Measurements from ENCODE around the gene SSMEM1.
"Not testable (repeated sequence)": the region's sequence is repeated elsewhere in the genome, so short reads cannot be mapped to it uniquely, and the experiment has no call there.

The SSMEM1 gene, protein sequence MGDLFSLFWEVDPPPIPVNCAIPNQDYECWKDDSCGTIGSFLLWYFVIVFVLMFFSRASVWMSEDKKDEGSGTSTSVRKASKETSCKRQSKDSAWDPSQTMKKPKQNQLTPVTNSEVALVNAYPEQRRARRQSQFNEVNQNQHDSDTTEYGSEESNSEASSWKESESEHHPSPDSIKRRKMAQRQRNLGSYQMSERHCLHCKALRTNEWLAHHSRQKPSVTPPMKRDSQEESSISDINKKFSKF

DNA sequence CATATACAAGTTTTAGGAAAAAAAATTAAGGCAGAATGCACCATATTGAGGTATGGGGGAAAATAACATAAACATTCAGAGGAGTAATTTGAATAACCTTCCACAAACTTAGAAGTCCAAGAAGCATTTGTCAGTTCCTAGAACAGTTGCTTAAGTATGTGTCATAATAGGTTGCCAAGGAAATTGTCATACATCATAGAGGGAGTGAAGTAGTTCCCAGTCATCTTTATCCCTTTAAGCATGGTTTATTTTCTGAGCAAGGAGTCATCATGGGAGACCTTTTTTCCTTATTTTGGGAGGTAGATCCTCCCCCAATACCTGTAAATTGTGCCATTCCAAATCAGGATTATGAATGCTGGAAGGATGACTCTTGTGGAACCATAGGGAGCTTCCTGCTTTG lies at the start of gene SSMEM1:
Gene SSMEM1, plus strand, starts transcription at position 219 of the 400 bp plus-strand sequence. Its CDS starts 51 bp downstream, at position 270.
- no peak for DNase-seq (ENCODE audit: low spot score)

DNA sequence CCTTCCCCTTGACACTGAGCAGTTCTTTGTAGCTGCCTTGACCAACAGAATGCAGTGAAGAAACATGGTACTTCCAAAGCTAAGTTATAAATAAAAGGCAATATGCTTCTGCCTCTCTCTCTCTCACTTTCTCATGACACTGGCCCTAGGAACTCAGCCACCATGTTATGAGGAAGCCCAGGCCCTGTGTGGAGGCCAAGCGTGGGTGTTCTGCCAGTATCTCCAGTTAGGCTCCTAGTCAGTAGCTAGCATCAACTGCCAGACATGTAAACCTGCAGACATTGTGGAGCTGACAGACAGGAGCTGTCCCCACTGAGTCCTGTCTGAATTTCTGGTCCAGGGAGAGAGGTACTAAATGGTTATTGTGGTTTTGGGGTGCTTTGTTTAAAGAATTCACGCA lies 47.6 kb upstream of the SSMEM1 start:
- no peak for DNase-seq (ENCODE audit: low spot score)

- no peak for DNase-seq (ENCODE audit: low spot score)
These were observed 47.2 kb upstream of the SSMEM1 start for GRCh38 chr7:130160455-130160854.

DNA sequence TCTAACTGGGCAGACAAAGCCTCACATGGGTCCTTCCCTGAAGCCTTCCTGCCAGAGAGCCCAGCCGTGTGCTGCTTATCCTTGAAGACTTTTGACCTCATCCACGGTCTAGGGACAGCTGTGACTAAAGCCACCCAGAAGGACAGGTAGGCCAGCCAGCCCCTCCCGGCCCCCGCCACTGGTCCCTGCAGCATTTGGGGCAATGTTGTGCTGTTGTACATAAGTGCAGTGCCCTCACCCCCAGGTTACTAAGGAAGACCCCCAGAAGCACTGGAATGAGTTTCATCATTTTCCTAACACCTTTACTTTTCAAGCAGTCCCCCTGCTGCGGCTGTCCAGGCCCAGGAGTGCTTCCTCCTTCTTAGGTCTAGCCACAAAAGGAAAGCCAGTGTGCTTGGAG lies 45.5 kb upstream of the SSMEM1 start:
- no peak for DNase-seq (ENCODE audit: low spot score)

GRCh38 chr7:130174237-130174959 lies 33.3 kb upstream of the SSMEM1 start:
- DNase-seq (ENCODE audit: low spot score) = no peak

DNA sequence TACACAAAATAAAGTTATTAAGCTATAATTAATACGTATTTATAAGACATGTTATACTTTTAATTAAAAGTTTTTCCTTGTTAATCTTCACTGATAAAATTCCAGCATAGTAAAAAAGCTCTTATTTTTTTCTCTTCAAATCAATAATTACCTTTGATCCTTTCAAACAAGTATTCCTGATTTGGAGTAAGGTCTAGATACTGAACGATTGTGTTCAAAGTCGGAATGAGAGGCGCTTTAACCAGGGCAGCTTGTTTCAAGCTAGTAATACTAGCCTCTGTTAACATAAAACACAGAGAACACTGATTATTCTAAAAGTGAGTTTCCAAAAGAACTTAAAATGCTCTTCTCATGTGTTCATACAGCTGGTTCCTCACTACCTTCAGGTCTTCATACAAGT lies 29.4 kb upstream of the SSMEM1 start:
- no peak for DNase-seq (ENCODE audit: low spot score)

GRCh38 chr7:130179631-130180030 lies 28.0 kb upstream of the SSMEM1 start:
- no peak for DNase-seq (ENCODE audit: low spot score)

- no peak for DNase-seq (ENCODE audit: low spot score)
These were observed 26.9 kb upstream of the SSMEM1 start for GRCh38 chr7:130180571-130181262.

- DNase-seq (ENCODE audit: low spot score) = no peak
These were observed 26.4 kb upstream of the SSMEM1 start for GRCh38 chr7:130181263-130181605.

- DNase-seq (ENCODE audit: low spot score) = no peak
These were observed 24.7 kb upstream of the SSMEM1 start for GRCh38 chr7:130182990-130183389.

DNA sequence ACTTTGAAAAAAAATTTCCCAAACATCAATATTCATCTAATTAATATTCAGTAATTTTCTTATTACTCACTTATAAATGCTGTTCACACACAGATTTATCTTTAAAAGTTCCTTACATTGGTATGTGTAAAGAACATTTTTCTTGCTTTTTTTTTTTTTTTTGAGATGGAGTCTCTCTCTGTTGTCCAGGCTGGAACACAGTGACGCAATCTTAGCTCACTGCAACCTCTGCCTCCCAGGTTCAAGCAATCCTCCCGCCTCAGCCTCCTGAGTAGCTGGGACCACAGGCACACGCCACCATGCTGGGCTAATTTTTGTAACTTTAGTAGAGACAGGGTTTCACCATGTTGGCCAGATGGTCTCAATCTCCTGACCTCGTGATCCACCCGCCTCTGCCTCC lies 23.3 kb upstream of the SSMEM1 start:
- not testable (repeated sequence) for DNase-seq (ENCODE audit: low spot score)

DNA sequence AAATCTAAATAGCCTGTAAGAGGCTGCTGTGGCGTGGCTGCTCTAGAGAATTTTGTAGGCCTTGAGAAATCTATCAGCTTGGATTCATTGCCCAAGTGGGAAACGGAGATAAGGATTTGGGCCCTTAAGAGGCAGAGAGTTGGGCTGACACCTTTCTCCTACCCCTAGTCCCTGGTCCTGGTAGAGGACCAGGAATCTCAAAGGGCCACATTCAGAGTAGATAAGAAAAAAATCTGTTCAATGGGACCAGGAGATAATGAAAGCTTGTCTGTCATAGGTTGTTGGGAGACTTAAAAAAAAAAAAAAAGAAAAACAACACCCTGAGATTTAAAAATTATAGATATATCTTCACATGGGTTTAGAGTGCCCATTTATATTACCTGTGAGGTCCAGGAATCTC lies 20.3 kb upstream of the SSMEM1 start:
- DNase-seq (ENCODE audit: low spot score) = no peak

DNA sequence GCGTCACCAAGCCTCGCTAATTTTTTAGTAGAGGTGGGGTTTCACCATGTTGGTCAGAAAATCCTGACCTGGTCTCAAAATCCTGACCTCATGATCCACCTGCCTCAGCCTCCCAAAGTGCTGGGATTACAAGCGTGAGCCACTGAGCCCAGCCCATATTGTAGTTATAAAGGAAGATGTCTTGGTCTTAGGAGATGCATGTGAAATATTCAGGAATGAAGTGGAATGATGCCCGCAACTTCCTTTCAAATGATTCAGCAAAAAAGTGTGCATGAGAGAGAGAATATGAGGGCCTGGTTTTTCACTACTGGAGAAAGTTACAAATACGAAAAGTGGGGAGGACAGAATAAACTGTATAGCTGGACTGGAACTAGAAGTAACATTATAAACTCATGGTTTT lies 18.3 kb upstream of the SSMEM1 start:
- no peak for DNase-seq (ENCODE audit: low spot score)

DNA sequence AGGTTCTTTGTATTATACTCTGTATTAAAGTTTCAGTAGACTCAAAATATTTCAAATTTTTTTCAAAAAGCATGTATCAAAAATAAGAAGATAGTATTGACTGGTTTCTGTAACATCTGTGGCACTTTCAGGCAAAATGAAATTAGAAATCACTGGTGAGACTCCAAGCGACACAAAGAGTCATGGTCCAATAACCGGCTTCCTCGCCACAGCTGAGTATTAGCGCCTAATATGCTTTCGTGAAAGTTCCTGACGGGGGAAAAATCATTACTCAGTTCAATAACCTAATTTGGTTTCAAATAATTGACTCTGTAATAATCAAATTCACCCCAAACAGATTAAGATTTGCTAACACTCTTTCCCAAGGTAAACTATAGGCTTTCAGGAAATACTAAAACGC lies 15.9 kb upstream of the SSMEM1 start:
- no peak for DNase-seq (ENCODE audit: low spot score)

DNA sequence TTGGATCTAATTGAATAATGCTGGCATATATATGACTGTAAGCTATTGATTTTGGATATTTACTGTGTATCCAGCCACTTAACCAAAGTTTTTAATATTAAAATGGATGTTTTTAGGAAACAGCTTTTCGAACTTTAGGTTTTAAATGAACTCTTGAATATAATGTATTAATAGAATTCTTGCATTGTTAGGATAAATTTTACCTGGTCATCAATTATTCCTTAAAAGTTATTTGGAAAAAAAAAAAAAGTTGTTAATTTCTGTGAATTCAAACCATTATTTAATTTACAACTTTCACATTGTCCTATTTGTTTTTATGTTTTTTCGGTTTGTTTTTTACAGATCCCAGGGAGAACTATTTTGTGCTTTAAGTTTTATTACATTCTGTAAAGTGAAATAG lies 12.3 kb upstream of the SSMEM1 start:
- no peak for DNase-seq (ENCODE audit: low spot score)

DNA sequence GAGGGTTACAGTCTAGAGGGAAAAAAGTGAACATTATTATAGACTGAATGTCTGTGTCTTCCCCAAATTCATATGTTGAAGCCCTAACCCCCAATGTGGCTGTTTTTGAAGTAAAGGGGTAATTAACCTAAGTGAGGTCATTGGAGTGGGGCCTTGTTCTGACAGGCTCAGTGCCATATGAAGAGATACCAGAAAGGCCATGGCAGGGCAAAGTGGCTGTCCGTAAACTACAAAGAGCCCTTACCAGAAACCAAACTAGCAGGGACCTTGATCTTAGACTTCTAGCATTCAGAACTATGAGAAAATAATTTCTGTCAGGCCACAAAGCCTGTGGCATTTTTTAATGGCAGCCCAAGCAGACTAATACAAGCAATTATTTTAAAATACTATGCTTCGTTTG lies 11.2 kb upstream of the SSMEM1 start:
- DNase-seq (ENCODE audit: low spot score) = no peak

GRCh38 chr7:130197094-130197493 lies 10.6 kb upstream of the SSMEM1 start:
- DNase-seq (ENCODE audit: low spot score) = no peak

DNA sequence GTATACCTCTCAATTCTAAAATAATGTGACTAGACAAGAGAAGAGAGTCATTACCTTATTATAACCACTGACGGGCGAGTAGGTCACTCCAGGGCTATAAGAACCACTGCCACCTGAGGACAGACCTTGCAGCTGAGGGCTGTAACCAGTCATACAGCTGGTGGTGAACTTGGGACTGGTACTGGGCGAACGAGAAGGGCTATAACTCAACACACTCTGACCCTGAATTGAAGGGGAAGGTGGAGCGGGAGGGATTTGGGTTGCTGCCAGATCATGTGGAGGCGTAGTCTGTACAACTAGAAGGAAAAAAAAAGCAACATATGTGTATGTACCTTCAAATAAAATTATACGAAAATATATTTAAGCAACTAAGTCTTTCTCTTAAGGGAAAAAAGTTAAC lies 5.9 kb upstream of the SSMEM1 start:
- no peak for DNase-seq (ENCODE audit: low spot score)

DNA sequence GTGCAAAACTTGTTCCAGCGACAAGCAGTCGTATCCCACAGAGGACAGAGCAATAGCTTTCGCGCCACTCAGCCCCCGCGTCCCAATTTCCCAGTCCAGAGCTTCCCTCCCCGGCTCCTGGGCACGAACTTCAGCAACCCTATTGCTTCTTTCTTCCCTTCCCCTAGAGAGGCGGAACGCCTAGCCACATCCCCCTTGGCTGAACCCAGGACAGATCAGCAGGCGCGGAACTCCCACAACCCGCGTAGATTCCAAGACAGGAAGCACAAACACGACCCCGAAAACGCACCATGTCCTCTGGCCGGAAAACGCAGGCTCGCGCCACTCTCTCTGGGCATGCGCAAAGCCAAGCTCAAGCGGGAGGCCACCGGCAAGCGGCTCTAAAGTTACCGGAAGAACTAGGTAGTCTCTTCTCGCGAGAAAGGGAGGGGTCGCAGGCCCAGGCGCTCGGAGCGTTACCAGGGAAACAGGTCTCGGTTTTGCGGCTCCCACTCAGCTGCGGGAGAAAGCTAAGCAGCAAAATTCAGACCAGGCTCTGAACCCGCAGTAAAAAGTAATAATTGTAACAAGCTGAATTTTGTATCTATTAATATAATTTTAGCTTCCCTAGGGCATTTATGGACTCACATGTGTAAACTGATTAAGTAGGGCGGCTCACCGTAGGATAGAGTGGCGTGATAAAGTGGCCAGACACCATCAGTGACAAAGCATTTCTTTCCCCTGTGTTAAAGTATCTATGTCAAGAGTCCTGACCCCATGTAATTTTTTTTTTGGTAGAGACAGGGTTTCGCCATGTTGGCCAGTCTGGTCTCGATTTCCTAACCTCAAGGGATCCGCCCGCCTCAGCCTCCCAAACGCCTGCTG lies 2.3 kb upstream of the SSMEM1 start, which contains the start of gene TMEM209:
Gene TMEM209, minus strand, starts transcription at position 323 of the 864 bp plus-strand sequence. Its CDS starts 31 bp downstream, at position 292.
- peak; percentile 83 for DNase-seq (ENCODE audit: low spot score)

- DNase-seq (ENCODE audit: low spot score) = no peak
These were observed 627 bp upstream of the SSMEM1 start for GRCh38 chr7:130207033-130207432.

DNA sequence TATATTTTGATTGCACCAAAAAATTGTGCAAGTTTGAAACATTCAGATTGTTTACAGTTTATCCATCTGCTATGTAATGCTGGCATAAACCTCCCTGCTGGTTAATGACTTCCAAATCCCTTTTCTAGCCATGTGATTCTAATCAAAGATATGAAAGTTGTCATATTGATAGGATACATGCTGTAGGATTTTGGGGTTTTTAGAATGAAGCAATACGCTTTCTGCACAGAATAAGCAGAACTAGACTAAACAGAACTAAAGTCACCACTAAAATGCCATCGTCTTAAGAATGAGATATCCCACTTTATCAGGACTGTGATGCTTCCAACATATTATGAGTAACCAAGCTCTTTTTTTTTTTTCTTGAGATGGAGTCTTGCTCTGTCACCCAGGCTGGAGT lies 856 bp downstream of the SSMEM1 start:
- no peak for DNase-seq (ENCODE audit: low spot score)

All from HuH-7 (cell line).